Ascending aorta (tissue), 2 donors: ENCODE data around the gene LIMS2. TPM values are rescaled to one million over a fixed set of nuclear protein-coding genes. Genes with fewer than 3 reads are reported as not detected.

Source experiments
- DNase-seq, 2 donors: peaks; one replicate each; pipeline ENCODE4 v3.0.0-alpha.2; 2019; ENCODE audit warnings: low spot score in 2 of 2
- H3K27ac ChIP-seq, 2 donors: fragments of 200-600 bp; sonication (generic); one replicate each; pipeline ENCODE4 v1.5.1; 2016 to 2017; ENCODE audit warnings: mild to moderate bottlenecking in 1 of 2
- H3K27me3 ChIP-seq: fragments of 200-600 bp; sonication (generic); one replicate; pipeline ENCODE4 v1.5.1; 2017
- H3K36me3 ChIP-seq, 2 donors: fragments of 200-600 bp; sonication (generic); one replicate each; pipeline ENCODE4 v1.5.1; 2016
- H3K4me1 ChIP-seq, 2 donors: fragments of 200-600 bp; sonication (generic); one replicate each; pipeline ENCODE4 v1.5.1; 2016 to 2017; ENCODE audit warnings: mild to moderate bottlenecking in 1 of 2
- H3K4me3 ChIP-seq, 2 donors: fragments of 200-600 bp; sonication (generic); one replicate each; pipeline ENCODE4 v1.5.1; 2016 to 2017; ENCODE audit warnings: mild to moderate bottlenecking in 1 of 2
- H3K9me3 ChIP-seq, 2 donors: fragments of 200-600 bp; sonication (generic); one replicate each; pipeline ENCODE4 v1.5.1; 2016
- intact Hi-C: fragments of 100-400 bp; cut with DNase I; formaldehyde crosslinking; loops from one replicate; pipeline ENCODE4 v1.15.1; 2023
- total RNA-seq: library from RNA; depleted of rRNA; stranded (reverse); fragments of >200 nt; gene quantifications from one replicate; pipeline ENCODE4 v1.1.0, GENCODE V29; 2016
- TF ChIP-seq, protein P1 (sequence below), 3 experiments: fragments of 200-600 bp in 2 of 3; fragments of 450-650 bp in 1 of 3; sonication (generic) in 2 of 3; IDR thresholded peaks; one replicate each; pipeline ENCODE4 v1.5.1; 2016 to 2019; ENCODE audit warnings: antibody characterized with exemption in 3 of 3, mild to moderate bottlenecking in 1 of 3, moderate library complexity in 1 of 3

The LIMS2 gene
- total RNA-seq, 1 donor from 2014 or later, result 169 TPM

DNA sequence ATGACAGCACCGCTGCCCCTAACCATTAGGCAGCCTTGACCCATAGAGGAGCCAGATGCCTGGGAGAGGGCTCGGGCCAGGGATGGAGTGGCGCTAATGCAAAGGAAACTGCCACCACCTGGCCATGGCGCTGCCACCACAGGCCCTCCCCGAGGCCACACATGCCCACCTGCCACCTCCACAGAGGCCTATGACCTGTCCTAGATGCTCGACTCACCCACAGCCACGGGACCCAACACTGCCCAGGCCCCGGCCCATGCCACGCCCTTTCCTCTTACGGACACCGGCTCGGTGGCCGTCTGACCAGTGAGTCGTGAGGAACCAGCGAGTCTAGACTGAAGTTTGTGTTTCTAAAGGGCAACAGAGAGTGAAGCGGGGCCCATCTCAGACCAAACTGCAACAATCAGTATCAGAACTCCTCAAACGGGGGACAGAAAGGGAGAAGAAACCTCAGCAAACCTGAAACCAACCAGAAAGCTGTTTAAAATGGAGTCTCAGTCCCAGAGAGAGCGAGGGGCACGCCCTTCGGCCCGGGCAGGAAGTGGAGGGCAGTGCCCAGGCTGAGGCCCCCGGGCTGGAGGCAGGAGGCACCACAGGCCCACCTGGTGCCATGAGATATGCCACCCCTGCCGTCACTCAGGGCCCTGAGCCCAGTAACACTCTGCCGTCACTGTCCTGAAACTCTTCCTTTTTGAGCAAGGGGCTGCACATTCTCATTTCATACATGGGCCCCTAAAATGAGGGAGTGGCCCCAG, 28.7 kb downstream of the LIMS2 start:
- no peak for DNase-seq
- Histone ChIP-seq H3K9me3 (no peaks in the 10 kb centered on the region), H3K27me3 (no peaks in the 10 kb centered on the region), H3K36me3 (peaks cover 8 to 32% of the 10 kb centered on the region in 2 donors), H3K4me1 (peaks cover 18 to 43% of the 10 kb centered on the region in 2 donors), H3K27ac (peak overlapping the region; percentile 74 to 78), H3K4me3 (no peak overlapping the region)
- TF ChIP-seq, protein P1, sequence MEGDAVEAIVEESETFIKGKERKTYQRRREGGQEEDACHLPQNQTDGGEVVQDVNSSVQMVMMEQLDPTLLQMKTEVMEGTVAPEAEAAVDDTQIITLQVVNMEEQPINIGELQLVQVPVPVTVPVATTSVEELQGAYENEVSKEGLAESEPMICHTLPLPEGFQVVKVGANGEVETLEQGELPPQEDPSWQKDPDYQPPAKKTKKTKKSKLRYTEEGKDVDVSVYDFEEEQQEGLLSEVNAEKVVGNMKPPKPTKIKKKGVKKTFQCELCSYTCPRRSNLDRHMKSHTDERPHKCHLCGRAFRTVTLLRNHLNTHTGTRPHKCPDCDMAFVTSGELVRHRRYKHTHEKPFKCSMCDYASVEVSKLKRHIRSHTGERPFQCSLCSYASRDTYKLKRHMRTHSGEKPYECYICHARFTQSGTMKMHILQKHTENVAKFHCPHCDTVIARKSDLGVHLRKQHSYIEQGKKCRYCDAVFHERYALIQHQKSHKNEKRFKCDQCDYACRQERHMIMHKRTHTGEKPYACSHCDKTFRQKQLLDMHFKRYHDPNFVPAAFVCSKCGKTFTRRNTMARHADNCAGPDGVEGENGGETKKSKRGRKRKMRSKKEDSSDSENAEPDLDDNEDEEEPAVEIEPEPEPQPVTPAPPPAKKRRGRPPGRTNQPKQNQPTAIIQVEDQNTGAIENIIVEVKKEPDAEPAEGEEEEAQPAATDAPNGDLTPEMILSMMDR (IDR thresholded peaks at IDR 0.05), result no peak
- intact Hi-C loops, result loop anchor here (5.0 kb wide), 1 partner anchor 139 kb away; no protein-coding TSS in a partner anchor

DNA sequence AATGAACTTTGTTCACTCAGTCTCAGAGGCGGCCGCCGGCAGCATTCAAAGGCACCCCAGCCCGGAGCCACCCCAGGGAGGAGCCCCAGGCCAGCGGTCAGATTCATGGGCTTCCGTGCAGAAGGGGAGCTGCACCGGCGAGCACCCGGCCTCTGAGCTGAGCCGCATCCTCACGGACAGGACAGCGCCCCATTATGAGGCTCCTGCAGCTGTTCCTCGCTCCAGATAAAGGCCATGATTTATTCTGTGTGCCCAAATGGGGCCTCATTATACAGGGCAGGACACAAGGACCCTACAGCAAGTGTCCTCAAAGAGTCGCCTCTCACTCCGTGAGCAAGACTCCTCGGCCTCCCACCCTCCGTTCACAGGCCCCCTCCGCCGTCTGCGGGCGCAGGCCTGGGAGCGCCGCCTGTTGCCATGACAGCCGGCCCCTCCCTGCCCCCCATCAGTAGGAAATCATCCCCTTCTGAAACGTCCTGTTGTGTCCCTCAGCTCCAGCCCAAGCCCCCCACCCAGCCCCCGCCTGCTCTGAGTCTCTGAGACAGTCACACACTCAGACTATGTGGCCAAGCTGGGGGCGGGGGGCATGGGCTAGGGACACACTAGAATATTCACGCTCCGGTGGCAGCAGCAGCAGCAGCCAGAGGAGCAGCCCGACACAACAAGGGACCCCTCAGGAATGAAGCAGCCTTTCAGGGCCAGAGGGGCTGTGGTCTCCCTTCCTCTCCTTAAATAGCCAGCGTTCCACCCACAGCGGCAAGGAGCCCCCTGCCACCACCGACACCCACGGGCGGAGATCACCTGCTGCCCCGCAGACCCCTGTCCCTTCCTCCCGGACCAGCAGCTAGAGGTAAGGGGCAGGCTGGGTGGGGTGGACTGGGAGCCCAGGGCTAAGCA, 29.7 kb downstream of the LIMS2 start, which contains the start of gene GPR17:
Gene GPR17 (plus strand): TSS at position 759 of the 897 bp plus-strand sequence. CDS start 4,583 bp downstream, outside the sequence.
- H3K27ac ChIP-seq, result peak within 1 kb of the TSS; percentile 74 to 78
- intact Hi-C loops, result loop anchor here (5.0 kb wide), 1 partner anchor 138 kb away; no protein-coding TSS in a partner anchor
- no peak within 1 kb of the TSS for H3K4me3 ChIP-seq
- DNase-seq, result no peak
- no peaks in the 10 kb centered on the region for H3K9me3 ChIP-seq
- H3K27me3 ChIP-seq, result no peaks in the 10 kb centered on the region
- peaks cover 18 to 39% of the 10 kb centered on the region in 2 donors for H3K36me3 ChIP-seq
- TF ChIP-seq, protein P1 (IDR thresholded peaks at IDR 0.05), result no peak
- peaks cover 18 to 37% of the 10 kb centered on the region in 2 donors for H3K4me1 ChIP-seq

DNA sequence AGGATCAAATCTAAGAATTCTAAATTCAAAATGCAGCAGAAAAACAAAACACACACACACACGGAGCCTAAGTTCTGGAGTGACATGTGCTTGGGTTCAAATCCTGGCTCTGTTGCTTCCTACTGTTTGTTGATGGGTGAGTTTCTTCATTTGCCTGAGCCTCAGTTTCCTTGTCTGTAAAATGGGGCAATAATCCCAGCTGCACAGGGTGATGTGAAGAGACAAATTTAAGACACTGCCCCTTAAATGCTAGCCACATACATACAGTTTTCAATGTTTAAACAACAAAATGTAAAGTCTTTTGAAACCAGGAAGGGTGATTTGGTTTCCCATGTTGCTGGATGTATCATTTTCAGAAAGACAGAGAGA, 30.3 kb downstream of the LIMS2 start:
- TF ChIP-seq, protein P1 (IDR thresholded peaks at IDR 0.05), result no peak
- H3K4me1 ChIP-seq, result peaks cover 18 to 31% of the 10 kb centered on the region in 2 donors
- no peaks in the 10 kb centered on the region for H3K27me3 ChIP-seq
- no peaks in the 10 kb centered on the region for H3K9me3 ChIP-seq
- H3K4me3 ChIP-seq, result no peak overlapping the region
- intact Hi-C loops, result loop anchor here (5.0 kb wide), 1 partner anchor 138 kb away; no protein-coding TSS in a partner anchor
- H3K36me3 ChIP-seq, result peaks cover 24 to 45% of the 10 kb centered on the region in 2 donors
- DNase-seq, result no peak
- H3K27ac ChIP-seq, result peak overlapping the region in 1 of 2 donors; percentile 40

DNA sequence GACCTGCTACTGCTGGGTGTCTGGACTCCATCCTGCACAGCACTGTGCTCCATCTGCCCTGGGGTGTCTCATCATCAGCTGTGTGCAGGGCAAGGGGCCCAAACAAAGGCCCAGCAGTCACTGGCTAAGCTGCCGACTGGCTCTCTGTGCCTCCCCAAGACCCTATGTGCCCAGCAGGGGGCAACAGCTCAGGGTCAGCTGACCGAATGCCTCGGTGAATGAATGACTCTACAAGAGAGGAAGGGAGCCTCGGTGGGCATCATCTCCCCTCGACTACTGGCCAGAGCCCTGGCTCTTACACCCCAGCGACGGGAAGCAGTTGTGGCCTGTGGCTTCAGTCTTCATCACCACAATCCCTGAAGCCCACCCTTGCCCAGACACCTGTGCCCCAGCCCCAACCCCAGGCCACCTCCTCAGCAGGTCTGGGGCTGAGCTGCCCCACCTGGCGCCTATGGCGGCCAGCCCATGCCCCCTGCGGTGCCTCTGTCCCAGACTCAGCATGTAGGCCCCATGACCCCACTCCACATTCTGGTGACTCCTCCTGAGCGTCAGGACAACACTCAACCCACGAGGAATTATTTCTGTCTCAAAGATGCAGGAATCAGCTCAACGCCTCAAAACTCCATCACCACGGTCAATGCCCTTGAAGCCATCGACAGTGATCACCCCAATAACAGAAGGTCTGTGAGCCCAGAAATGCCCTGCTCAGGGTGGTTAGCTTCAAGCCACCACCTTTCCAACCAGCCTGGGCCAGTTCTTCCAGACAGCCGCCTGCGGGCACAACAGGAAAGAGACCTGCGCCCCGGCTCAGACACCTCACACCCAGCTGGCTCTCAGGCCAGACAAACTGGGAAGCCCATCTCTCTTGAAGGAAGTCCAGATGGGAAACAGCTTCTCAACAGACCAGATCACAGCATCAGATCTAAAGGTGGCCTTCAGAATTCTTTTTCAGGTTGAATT, 31.0 kb downstream of the LIMS2 start:
- TF ChIP-seq, protein P1 (IDR thresholded peaks at IDR 0.05), result no peak
- no peaks in the 10 kb centered on the region for H3K9me3 ChIP-seq
- H3K4me1 ChIP-seq, result peaks cover 15 to 24% of the 10 kb centered on the region in 2 donors
- DNase-seq, result no peak
- H3K27me3 ChIP-seq, result no peaks in the 10 kb centered on the region
- no peak overlapping the region for H3K4me3 ChIP-seq
- intact Hi-C loops, result loop anchor here (5.0 kb wide), 1 partner anchor 137 kb away; no protein-coding TSS in a partner anchor
- peak overlapping the region; percentile 40 to 55 for H3K27ac ChIP-seq
- peaks cover 28 to 52% of the 10 kb centered on the region in 2 donors for H3K36me3 ChIP-seq
